H1 (cell line): Measurements from ENCODE around the gene VAX1. TPM values are rescaled to one million over a fixed set of nuclear protein-coding genes. Genes with fewer than 3 reads are reported as not detected.

Experiments
- CTCF ChIA-PET: fragments of 300-600 bp; sonication (Branson Sonifier 250); formaldehyde crosslinking; loops from one replicate; lab custom pipeline; 2021; ENCODE audit not compliant: partially characterized antibody; lab: Charles Lee
- POLR2A ChIA-PET: fragments of 300-600 bp; sonication (Branson Sonifier 250); formaldehyde crosslinking; loops from one replicate; lab custom pipeline; 2021; ENCODE audit warnings: inconsistent platforms; ENCODE audit not compliant: partially characterized antibody; lab: Charles Lee
- DNase-seq, 2 experiments: peaks; one replicate each; pipeline versions ENCODE4 v3.0.0 to v3.0.0-alpha.2; 2010 to 2022; ENCODE audit warnings: low spot score in 2 of 2, low read depth in 1 of 2, mixed read lengths in 1 of 2
- FAIRE-seq: peaks from 2 replicates; lab custom pipeline; 2011; peaks lifted over from hg19 to GRCh38; lab: Jason Lieb, UNC
- H2AFZ ChIP-seq: 2 replicates; pipeline ENCODE4 v1.8.1; 2012; ENCODE audit warnings: low read length, inconsistent platforms
- H2AK5ac ChIP-seq: 2 replicates; pipeline ENCODE4 v1.6.1; 2013; ENCODE audit warnings: low read depth, low read length
- H2BK120ac ChIP-seq: replicated peaks from 2 replicates; pipeline ENCODE3; 2013; ENCODE audit warnings: low read depth, low read length, inconsistent platforms
- H2BK12ac ChIP-seq: 2 replicates; pipeline ENCODE4 v1.6.1; 2013; ENCODE audit warnings: low read depth, low read length
- H2BK15ac ChIP-seq: 2 replicates; pipeline ENCODE4 v1.6.1; 2013; ENCODE audit warnings: low read length
- H2BK20ac ChIP-seq: 2 replicates; pipeline ENCODE4 v1.6.1; 2013; ENCODE audit warnings: low read length
- H2BK5ac ChIP-seq: 2 replicates; pipeline ENCODE4 v1.6.1; 2013; ENCODE audit warnings: low read depth, low read length
- H3K14ac ChIP-seq: 2 replicates; pipeline ENCODE4 v1.6.1; 2013; ENCODE audit warnings: inconsistent platforms; ENCODE audit not compliant: insufficient read length
- H3K18ac ChIP-seq: 2 replicates; pipeline ENCODE4 v1.6.1; 2013; ENCODE audit warnings: low read length; ENCODE audit errors: extremely low read depth
- H3K23ac ChIP-seq: 2 replicates; pipeline ENCODE4 v1.6.1; 2013; ENCODE audit warnings: inconsistent platforms; ENCODE audit not compliant: insufficient read length
- H3K23me2 ChIP-seq: 2 replicates; pipeline ENCODE4 v1.6.1; 2013; ENCODE audit warnings: low read depth, low read length
- H3K27ac ChIP-seq: 2 replicates; pipeline ENCODE4 v1.6.1; 2011; ENCODE audit warnings: low read depth, low read length, inconsistent platforms
- H3K27me3 ChIP-seq, 4 experiments: replicated peaks in 1 of 4; 1 replicate in 1 of 4; 2 replicates in 3 of 4; pipeline versions ENCODE4 v1.6.1 to v1.8.1; 2011 to 2013; ENCODE audit warnings: low read length in 3 of 4, mild to moderate bottlenecking in 3 of 4, inconsistent platforms in 2 of 4, mixed read lengths in 2 of 4, moderate library complexity in 1 of 4; ENCODE audit not compliant: control insufficient read depth in 3 of 4, insufficient read depth in 3 of 4; ENCODE audit errors: extremely low read depth in 1 of 4
- H3K36me3 ChIP-seq, 4 experiments: 2 replicates each; pipeline versions ENCODE4 v1.6.1 to v1.8.1; 2011 to 2013; ENCODE audit warnings: mild to moderate bottlenecking in 4 of 4, low read length in 3 of 4, moderate library complexity in 2 of 4, control low read depth in 1 of 4, inconsistent platforms in 1 of 4; ENCODE audit not compliant: insufficient read depth in 4 of 4, control insufficient read depth in 2 of 4
- H3K4ac ChIP-seq: replicated peaks from 2 replicates; pipeline ENCODE3; 2013; ENCODE audit warnings: low read length, low read depth, mixed read lengths, inconsistent platforms; ENCODE audit not compliant: insufficient read length
- H3K4me1 ChIP-seq, 4 experiments: replicated peaks in 1 of 4; 1 replicate in 1 of 4; 2 replicates in 3 of 4; pipeline versions ENCODE4 v1.6.1 to v1.8.1; 2011 to 2013; ENCODE audit warnings: low read length in 3 of 4, inconsistent platforms in 2 of 4, mixed read lengths in 1 of 4; ENCODE audit not compliant: insufficient read depth in 4 of 4, control insufficient read depth in 3 of 4
- H3K4me2 ChIP-seq, 2 experiments: 2 replicates each; pipeline versions ENCODE4 v1.6.1 to v1.8.1; 2011 to 2013; ENCODE audit warnings: low read depth in 2 of 2, low read length in 2 of 2, control low read depth in 1 of 2, inconsistent platforms in 1 of 2, mild to moderate bottlenecking in 1 of 2; ENCODE audit not compliant: insufficient read depth in 1 of 2
- H3K4me3 ChIP-seq, 4 experiments: fragments of 200-600, 300-600 bp in 1 of 4; sonication (generic), shearing (Covaris generic), sonication (Bioruptor Twin) in 1 of 4; 2 replicates each; pipeline versions ENCODE4 v1.5.1 to v1.8.1; 2011 to 2016; ENCODE audit warnings: low read length in 4 of 4, low read depth in 3 of 4, control low read depth in 2 of 4, inconsistent platforms in 2 of 4, mild to moderate bottlenecking in 2 of 4, mixed read lengths in 1 of 4, moderate library complexity in 1 of 4; ENCODE audit not compliant: insufficient read depth in 2 of 4; ENCODE audit errors: extremely low read depth in 1 of 4
- H3K56ac ChIP-seq: replicated peaks from 2 replicates; pipeline ENCODE3; 2013; ENCODE audit warnings: low read depth, mild to moderate bottlenecking, mixed read lengths, low read length, inconsistent platforms; ENCODE audit not compliant: insufficient read length
- H3K79me1 ChIP-seq: 2 replicates; pipeline ENCODE4 v1.6.1; 2013; ENCODE audit warnings: low read depth, low read length, control low read depth
- H3K79me2 ChIP-seq, 2 experiments: 2 replicates each; pipeline versions ENCODE4 v1.6.1 to v1.8.1; 2012 to 2013; ENCODE audit warnings: low read length in 2 of 2, mild to moderate bottlenecking in 2 of 2, inconsistent platforms in 1 of 2; ENCODE audit not compliant: insufficient read depth in 2 of 2, control insufficient read depth in 1 of 2
- H3K9ac ChIP-seq, 4 experiments: replicated peaks in 1 of 4; 1 replicate in 1 of 4; 2 replicates in 3 of 4; pipeline versions ENCODE4 v1.6.1 to v1.8.1; 2011 to 2013; ENCODE audit warnings: low read depth in 3 of 4, low read length in 3 of 4, control low read depth in 2 of 4, mild to moderate bottlenecking in 2 of 4, moderate library complexity in 2 of 4, inconsistent platforms in 1 of 4; ENCODE audit errors: extremely low read depth in 1 of 4
- H3K9me3 ChIP-seq, 2 experiments: 2 replicates each; pipeline versions ENCODE4 v1.6.1 to v1.8.1; 2012 to 2013; ENCODE audit warnings: mild to moderate bottlenecking in 2 of 2, moderate library complexity in 2 of 2, control low read depth in 1 of 2, inconsistent platforms in 1 of 2, low read depth in 1 of 2, low read length in 1 of 2, mixed read lengths in 1 of 2; ENCODE audit not compliant: insufficient read depth in 2 of 2
- H4K20me1 ChIP-seq, 2 experiments: replicated peaks in 1 of 2; 2 replicates each; pipeline versions ENCODE3 to v1.8.1; 2011 to 2013; ENCODE audit warnings: inconsistent platforms in 2 of 2, low read length in 2 of 2, mild to moderate bottlenecking in 1 of 2; ENCODE audit not compliant: insufficient read depth in 2 of 2, control insufficient read depth in 1 of 2
- H4K5ac ChIP-seq: 2 replicates; pipeline ENCODE4 v1.6.1; 2013; ENCODE audit warnings: low read length, low read depth, mixed read lengths, inconsistent platforms; ENCODE audit not compliant: insufficient read length
- H4K8ac ChIP-seq: 2 replicates; pipeline ENCODE4 v1.8.0; 2013; ENCODE audit warnings: mild to moderate bottlenecking, moderate library complexity, low read length, inconsistent platforms; ENCODE audit not compliant: insufficient read depth; ENCODE audit errors: extremely low read depth
- H4K91ac ChIP-seq: replicated peaks from 2 replicates; pipeline ENCODE3; 2013; ENCODE audit warnings: low read length, mixed read lengths, inconsistent platforms; ENCODE audit not compliant: insufficient read length
- CHD1 ChIP-seq: IDR thresholded peaks from 2 replicates; pipeline ENCODE4 v1.6.1; 2012; ENCODE audit warnings: low read depth, low read length, improper control_type of control experiment
- CTBP2 ChIP-seq: IDR thresholded peaks from 2 replicates; pipeline ENCODE4 v1.7.0; 2011; ENCODE audit warnings: borderline replicate concordance, mild to moderate bottlenecking, moderate library complexity, mixed read lengths, low read length; ENCODE audit not compliant: insufficient read depth, insufficient read length
- FOSL1 ChIP-seq: IDR thresholded peaks from 2 replicates; pipeline ENCODE4 v1.6.1; 2011; ENCODE audit warnings: mild to moderate bottlenecking, low read depth, low read length, moderate library complexity; ENCODE audit not compliant: insufficient read depth
- HDAC2 ChIP-seq, 2 experiments: fragments of 300-600 bp in 1 of 2; sonication (generic) in 1 of 2; IDR thresholded peaks; 2 replicates each; pipeline ENCODE4 v1.6.1; 2011 to 2012; ENCODE audit warnings: low read depth in 2 of 2, low read length in 2 of 2, mild to moderate bottlenecking in 2 of 2, moderate library complexity in 2 of 2, borderline replicate concordance in 1 of 2, inconsistent platforms in 1 of 2
- JUN ChIP-seq: IDR thresholded peaks from 2 replicates; pipeline ENCODE4 v1.6.1; 2011; ENCODE audit warnings: low read depth, mild to moderate bottlenecking, improper control_type of control experiment, low read length
- KDM1A ChIP-seq: fragments of 200-600, 300-600 bp; sonication (generic); IDR thresholded peaks from 2 replicates; pipeline ENCODE4 v1.7.1; 2016; ENCODE audit warnings: mild to moderate bottlenecking, low read length, borderline replicate concordance
- RNF2 ChIP-seq: fragments of 200-900, 300-1000 bp; sonication (generic); IDR thresholded peaks from 2 replicates; pipeline ENCODE4 v1.7.1; 2016; ENCODE audit warnings: borderline replicate concordance, low read depth, mild to moderate bottlenecking, antibody characterized with exemption, low read length; ENCODE audit not compliant: poor library complexity, severe bottlenecking; ENCODE audit errors: missing control alignments
- SIN3A ChIP-seq, 2 experiments: IDR thresholded peaks in 1 of 2; conservative IDR thresholded peaks in 1 of 2; 2 replicates each; pipeline ENCODE4 v1.6.1; 2011 to 2012; ENCODE audit warnings: low read length in 2 of 2, improper control_type of control experiment in 1 of 2, low read depth in 1 of 2, mild to moderate bottlenecking in 1 of 2
- SP1 ChIP-seq: IDR thresholded peaks from 2 replicates; pipeline ENCODE4 v1.6.1; 2011; ENCODE audit warnings: low read depth, low read length
- TCF12 ChIP-seq: IDR thresholded peaks from 2 replicates; pipeline ENCODE4 v1.6.1; 2011; ENCODE audit warnings: low read depth, mild to moderate bottlenecking, low read length
- TEAD4 ChIP-seq: IDR thresholded peaks from 2 replicates; pipeline ENCODE4 v1.6.1; 2012; ENCODE audit warnings: low read depth, low read length, inconsistent platforms, mixed read lengths
- USF2 ChIP-seq: IDR thresholded peaks from 2 replicates; pipeline ENCODE4 v1.6.1; 2011; ENCODE audit warnings: low read length, improper control_type of control experiment
- WGBS, 2 experiments: shearing (Covaris generic) in 1 of 2; methylation state at CpG; one replicate each; pipeline versions ENCODE4 v1.1.6 to v1.1.7; 2013 to 2015; ENCODE audit warnings: low lambda C conversion rate in 2 of 2, mixed read lengths in 2 of 2, inconsistent platforms in 1 of 2, low coverage in 1 of 2, missing lambda C conversion rate in 1 of 2; ENCODE audit not compliant: insufficient replicate concordance in 2 of 2, insufficient coverage in 1 of 2, insufficient read length in 1 of 2; ENCODE audit errors: extremely low coverage in 1 of 2, missing lambda C conversion rate in 1 of 2; 5-methylcytosine and 5-hydroxymethylcytosine counted together
- polyA plus RNA-seq, 7 experiments: library from polyadenylated mRNA; depleted of rRNA in 3 of 7; stranded (reverse) in 5 of 7; unstranded in 2 of 7; fragments of >200 nt in 5 of 7; fragments of 200-250 nt in 2 of 7; gene quantifications; 1 replicate in 5 of 7; 2 replicates in 1 of 7; 4 replicates in 1 of 7; pipeline versions ENCODE4 v1.2.1 to v1.2.3, GENCODE V29; 2011 to 2013; ENCODE audit warnings: missing spikeins in 2 of 7, mixed read lengths in 2 of 7
- total RNA-seq: library from RNA; stranded (reverse); fragmentation: NEBNext Ultra II Directional; extraction: Animal tissue kit (Norgen Biotek cat#: 25700); gene quantifications from 2 replicates; pipeline ENCODE4 v1.2.1, GENCODE V29; 2021

VAX1 gene
- total and polyA plus RNA-seq, 2 of the 8 experiments (the other 6 are each of a cell fraction or from before 2014, with no cell fraction given), result not detected

- no peak overlapping the region for H4K5ac ChIP-seq
- H2BK120ac ChIP-seq, result no peak overlapping the region
- H3K27me3 ChIP-seq, result no peaks in the 10 kb centered on the region; a peak in 1 of 7 replicates
- no peak overlapping the region for H4K91ac ChIP-seq
- no peak overlapping the region for H2AK5ac ChIP-seq
- H3K18ac ChIP-seq, result no peak overlapping the region
- no peak overlapping the region for H2AFZ ChIP-seq
- no peak overlapping the region for H3K23ac ChIP-seq
- no peak overlapping the region for H3K9ac ChIP-seq
- H3K36me3 ChIP-seq, result no peaks in the 10 kb centered on the region
- H3K79me1 ChIP-seq, result no peaks in the 10 kb centered on the region
- H3K56ac ChIP-seq, result no peak overlapping the region
- FAIRE-seq (no peak), DNase-seq (no peak)
- no peak overlapping the region for H3K14ac ChIP-seq
- CTCF ChIA-PET, result interaction anchor here (0.6 to 5.7 kb wide), 8 partner anchors 8 to 557 kb away, joined by 3 to 38 read pairs (median 3); partner anchors contain the start of gene KCNK18
- H4K8ac ChIP-seq, result no peak overlapping the region
- no peaks in the 10 kb centered on the region for H3K23me2 ChIP-seq
- H3K9me3 ChIP-seq, result no peaks in the 10 kb centered on the region
- WGBS, 2 experiments, result 91% methylated on average over 10 of the region's 10 CpGs; no CpG with 5 or more reads in 1 of the 2 experiments
- POLR2A ChIA-PET, result no interaction called here
- H3K4ac ChIP-seq, result no peak overlapping the region
- no peak overlapping the region for H2BK20ac ChIP-seq
- H4K20me1 ChIP-seq, result no peaks in the 10 kb centered on the region
- H3K4me1 ChIP-seq, result no peaks in the 10 kb centered on the region
- no peak overlapping the region for H2BK5ac ChIP-seq
- H2BK12ac ChIP-seq, result no peak overlapping the region
- no peak overlapping the region for H2BK15ac ChIP-seq
- no peak overlapping the region for H3K4me3 ChIP-seq
- H3K79me2 ChIP-seq, result no peaks in the 10 kb centered on the region
- H3K4me2 ChIP-seq, result no peak overlapping the region
- H3K27ac ChIP-seq, result no peak overlapping the region
- TF ChIP-seq HDAC2 (IDR thresholded peaks at IDR 0.05; ENCODE audit: borderline replicate concordance in 1 of 2, low read depth in 2 of 2, low read length in 2 of 2) (no peak), FOSL1 (no peak), JUN (no peak), TEAD4 (no peak), RNF2 (no peak), CHD1 (no peak), TCF12 (no peak), USF2 (no peak), SIN3A (conservative IDR thresholded peaks at IDR 0.05 in 1 of 2, IDR thresholded peaks at IDR 0.05 in 1 of 2; ENCODE audit: low read depth in 1 of 2, low read length in 2 of 2) (no peak), KDM1A (no peak), SP1 (no peak), CTBP2 (no peak)
Measured at GRCh38 chr10:117184296-117184695, 46.2 kb upstream of the VAX1 start.
